Lower lobe of right lung (tissue), 2 donors: ENCODE results near the gene SGCA. TPM values are rescaled to one million over a fixed set of nuclear protein-coding genes. Genes with fewer than 3 reads are reported as not detected.

Source experiments
- ATAC-seq, 2 donors: fragments of 200-7000 bp; cut with Tn5 transposase; one replicate each; pipeline ENCODE4 v1.9.1; 2020 to 2022; ENCODE audit warnings: mild to moderate bottlenecking in 2 of 2, moderate library complexity in 2 of 2
- DNase-seq: peaks from one replicate; pipeline ENCODE4 v3.0.0-alpha.2; 2020
- H3K27ac ChIP-seq: fragments of 200-600 bp; one replicate; pipeline ENCODE4 v1.8.0; 2022
- H3K27me3 ChIP-seq: fragments of 200-600 bp; one replicate; pipeline ENCODE4 v1.8.0; 2022; ENCODE audit warnings: low read depth
- H3K36me3 ChIP-seq: fragments of 200-600 bp; one replicate; pipeline ENCODE4 v1.8.0; 2022; ENCODE audit warnings: mild to moderate bottlenecking
- H3K4me1 ChIP-seq: fragments of 200-600 bp; one replicate; pipeline ENCODE4 v1.8.0; 2022
- H3K4me3 ChIP-seq: fragments of 200-600 bp; one replicate; pipeline ENCODE4 v1.8.0; 2022; ENCODE audit warnings: mild to moderate bottlenecking
- H3K9me3 ChIP-seq: fragments of 200-600 bp; one replicate; pipeline ENCODE4 v1.8.0; 2022
- intact Hi-C: fragments of 100-400 bp; cut with DNase I; formaldehyde crosslinking; loops from one replicate; pipeline ENCODE4 v1.11.0; 2022
- total RNA-seq: library from RNA; stranded (reverse); fragmentation: NEBNext Ultra II Directional; extraction: Animal tissue kit (Norgen Biotek cat#: 25700); gene quantifications from one replicate; pipeline ENCODE4 v1.2.1, GENCODE V29; 2021
- TF ChIP-seq, protein P1 (sequence below): fragments of 200-600 bp; IDR thresholded peaks from one replicate; pipeline ENCODE4 v1.8.0; 2022; ENCODE audit warnings: antibody characterized with exemption, mild to moderate bottlenecking
- donor health status: DM: no; HTN: yes; CAD: no; lungs with severe emphysema.

The SGCA gene
- total RNA-seq, 1 donor from 2014 or later = 9.1 TPM

- Histone ChIP-seq H3K4me1 (peaks cover 33% of the 10 kb centered on the region), H3K27ac (peak overlapping the region; percentile 31), H3K36me3 (no peaks in the 10 kb centered on the region), H3K27me3 (peaks cover 6% of the 10 kb centered on the region), H3K9me3 (no peaks in the 10 kb centered on the region), H3K4me3 (no peak overlapping the region)
- DNase-seq (no peak), ATAC-seq (no peak)
- TF ChIP-seq, protein P1, sequence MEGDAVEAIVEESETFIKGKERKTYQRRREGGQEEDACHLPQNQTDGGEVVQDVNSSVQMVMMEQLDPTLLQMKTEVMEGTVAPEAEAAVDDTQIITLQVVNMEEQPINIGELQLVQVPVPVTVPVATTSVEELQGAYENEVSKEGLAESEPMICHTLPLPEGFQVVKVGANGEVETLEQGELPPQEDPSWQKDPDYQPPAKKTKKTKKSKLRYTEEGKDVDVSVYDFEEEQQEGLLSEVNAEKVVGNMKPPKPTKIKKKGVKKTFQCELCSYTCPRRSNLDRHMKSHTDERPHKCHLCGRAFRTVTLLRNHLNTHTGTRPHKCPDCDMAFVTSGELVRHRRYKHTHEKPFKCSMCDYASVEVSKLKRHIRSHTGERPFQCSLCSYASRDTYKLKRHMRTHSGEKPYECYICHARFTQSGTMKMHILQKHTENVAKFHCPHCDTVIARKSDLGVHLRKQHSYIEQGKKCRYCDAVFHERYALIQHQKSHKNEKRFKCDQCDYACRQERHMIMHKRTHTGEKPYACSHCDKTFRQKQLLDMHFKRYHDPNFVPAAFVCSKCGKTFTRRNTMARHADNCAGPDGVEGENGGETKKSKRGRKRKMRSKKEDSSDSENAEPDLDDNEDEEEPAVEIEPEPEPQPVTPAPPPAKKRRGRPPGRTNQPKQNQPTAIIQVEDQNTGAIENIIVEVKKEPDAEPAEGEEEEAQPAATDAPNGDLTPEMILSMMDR = no peak
- intact Hi-C loops = loop anchor here (10.0 kb wide), 1 partner anchor 56 kb away; no protein-coding TSS in a partner anchor
These were observed 43.3 kb downstream of the SGCA start for GRCh38 chr17:50209133-50209471.

GRCh38 chr17:50209472-50210239, 43.9 kb downstream of the SGCA start:
- Histone ChIP-seq H3K9me3 (no peaks in the 10 kb centered on the region), H3K27me3 (peaks cover 6% of the 10 kb centered on the region), H3K36me3 (no peaks in the 10 kb centered on the region), H3K4me3 (no peak overlapping the region), H3K27ac (peak overlapping the region; percentile 76), H3K4me1 (peaks cover 33% of the 10 kb centered on the region)
- TF ChIP-seq, protein P1 = no peak
- peak; percentile 73 to 79 for ATAC-seq
- intact Hi-C loops = loop anchor here (10.0 kb wide), 1 partner anchor 55 kb away; no protein-coding TSS in a partner anchor
- peak; percentile 68 for DNase-seq

GRCh38 chr17:50210240-50211225, 44.7 kb downstream of the SGCA start:
- H3K4me1 ChIP-seq = peaks cover 32% of the 10 kb centered on the region
- H3K27me3 ChIP-seq = peaks cover 6% of the 10 kb centered on the region
- no peaks in the 10 kb centered on the region for H3K9me3 ChIP-seq
- H3K36me3 ChIP-seq = no peaks in the 10 kb centered on the region
- ATAC-seq (peak; percentile 66 to 69), DNase-seq (no peak)
- no peak overlapping the region for H3K4me3 ChIP-seq
- TF ChIP-seq, protein P1 = no peak
- intact Hi-C loops = no loop called here
- peak overlapping the region; percentile 76 for H3K27ac ChIP-seq

GRCh38 chr17:50211249-50212120, 45.7 kb downstream of the SGCA start:
- Histone ChIP-seq H3K36me3 (no peaks in the 10 kb centered on the region), H3K9me3 (no peaks in the 10 kb centered on the region), H3K4me3 (no peak overlapping the region), H3K4me1 (peaks cover 28% of the 10 kb centered on the region), H3K27ac (no peak overlapping the region), H3K27me3 (peaks cover 1% of the 10 kb centered on the region)
- TF ChIP-seq, protein P1 = no peak
- DNase-seq = no peak
- intact Hi-C loops = no loop called here
- peak in 1 of 2 donors; percentile 13 for ATAC-seq
